HuH-7.5 (cell line): ENCODE data around the gene KRTAP5-2.

ENCODE experiments used
- DNase-seq: peaks from one replicate; pipeline ENCODE4 v3.0.0; 2011; ENCODE audit warnings: low spot score

The KRTAP5-2 gene

GRCh38 chr11:1567721-1568100, 30.4 kb downstream of the KRTAP5-2 start:
- DNase-seq, result no peak

- peak; percentile 8 for DNase-seq
Measured at GRCh38 chr11:1567052-1567720, 30.9 kb downstream of the KRTAP5-2 start.

GRCh38 chr11:1566381-1567051, 31.6 kb downstream of the KRTAP5-2 start:
- no peak for DNase-seq

GRCh38 chr11:1565904-1566247, 32.2 kb downstream of the KRTAP5-2 start:
- DNase-seq, result no peak

- no peak for DNase-seq
Measured at GRCh38 chr11:1565173-1565903, 32.8 kb downstream of the KRTAP5-2 start.

GRCh38 chr11:1564535-1565172, 33.4 kb downstream of the KRTAP5-2 start:
- DNase-seq, result no peak

- no peak for DNase-seq
Measured at GRCh38 chr11:1563697-1564534, 34.2 kb downstream of the KRTAP5-2 start.

- DNase-seq, result no peak
Measured at GRCh38 chr11:1563149-1563638, 34.9 kb downstream of the KRTAP5-2 start.

GRCh38 chr11:1562469-1563148, 35.5 kb downstream of the KRTAP5-2 start:
- no peak for DNase-seq

GRCh38 chr11:1561955-1562354, 36.1 kb downstream of the KRTAP5-2 start:
- DNase-seq, result no peak

- DNase-seq, result no peak
Measured at GRCh38 chr11:1561266-1561665, 36.8 kb downstream of the KRTAP5-2 start.

GRCh38 chr11:1560649-1561251, 37.3 kb downstream of the KRTAP5-2 start:
- no peak for DNase-seq

- DNase-seq, result no peak
Measured at GRCh38 chr11:1560002-1560648, 38.0 kb downstream of the KRTAP5-2 start.

GRCh38 chr11:1559111-1559951, 38.8 kb downstream of the KRTAP5-2 start:
- no peak for DNase-seq

- DNase-seq, result no peak
Measured at GRCh38 chr11:1558775-1559110, 39.4 kb downstream of the KRTAP5-2 start.

- DNase-seq, result no peak
Measured at GRCh38 chr11:1557904-1558774, 40.0 kb downstream of the KRTAP5-2 start.

GRCh38 chr11:1557051-1557884, 40.8 kb downstream of the KRTAP5-2 start:
- DNase-seq, result no peak
